Stimulated activated CD4-positive, alpha-beta T cell treated with anti-CD3 and anti-CD28 coated beads, Interleukin-12 subunit alpha, Interleukin-12 subunit beta, amount 100 ng/mL, for 48 hours (primary cell): ENCODE results near the gene SLC15A3.

Experiments
- DNase-seq, 3 donors: peaks; one replicate each; pipeline ENCODE4 v3.0.0-alpha.2; 2020; ENCODE audit warnings: low read depth in 2 of 3, low spot score in 1 of 3

SLC15A3 gene

DNA sequence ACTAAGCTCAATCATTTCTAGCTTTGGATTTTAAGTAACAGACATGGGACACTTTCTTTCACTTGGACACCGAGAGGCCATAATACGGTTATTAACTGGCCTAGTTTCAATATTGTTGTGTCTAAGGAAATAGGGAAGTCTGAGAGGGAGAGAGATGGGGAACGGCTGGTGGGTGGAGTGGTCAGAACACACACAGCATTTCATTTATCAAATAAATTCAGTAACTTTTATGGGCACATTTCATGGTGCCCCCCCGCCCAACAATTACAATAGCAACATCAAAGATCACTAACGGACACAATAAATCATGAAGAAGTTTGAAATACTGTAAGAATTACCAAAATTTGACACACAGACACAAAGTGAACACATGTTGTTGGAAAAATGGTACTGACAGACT, 56.3 kb downstream of the SLC15A3 start:
- DNase-seq: no peak

DNA sequence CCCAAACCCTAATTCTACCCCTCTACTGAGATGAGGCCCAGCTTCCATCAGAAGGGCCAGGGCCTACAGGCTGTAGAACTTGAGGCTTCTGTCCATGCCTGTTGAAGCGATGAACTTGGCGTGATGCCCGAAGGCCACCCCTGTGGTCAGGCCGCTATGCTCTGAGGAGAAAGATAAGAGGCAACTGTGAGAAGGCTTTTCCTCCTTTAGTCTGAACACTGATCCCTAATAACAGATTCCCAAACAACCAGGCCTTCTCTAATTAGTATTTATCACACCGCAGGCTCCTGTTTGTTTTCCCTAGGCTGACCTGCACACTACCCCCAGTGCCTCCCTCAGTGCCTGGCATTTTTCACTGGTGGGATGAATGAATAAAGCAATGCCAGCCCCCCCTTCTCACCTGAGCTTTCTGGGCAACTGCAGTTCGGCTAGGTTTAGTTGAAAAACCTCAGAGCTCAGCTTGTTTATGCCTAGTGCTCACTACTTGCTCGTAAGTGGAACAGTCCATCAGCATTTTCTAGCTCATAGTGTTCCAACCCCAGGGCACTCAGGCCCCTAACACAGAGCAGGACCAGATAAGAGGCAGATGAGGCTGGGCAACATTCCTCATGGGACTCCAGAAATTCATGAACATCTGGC, 60.8 kb downstream of the SLC15A3 start:
- DNase-seq: no peak

- DNase-seq: no peak
Observed at GRCh38 chr11:60890696-60891095, 61.3 kb downstream of the SLC15A3 start.

DNA sequence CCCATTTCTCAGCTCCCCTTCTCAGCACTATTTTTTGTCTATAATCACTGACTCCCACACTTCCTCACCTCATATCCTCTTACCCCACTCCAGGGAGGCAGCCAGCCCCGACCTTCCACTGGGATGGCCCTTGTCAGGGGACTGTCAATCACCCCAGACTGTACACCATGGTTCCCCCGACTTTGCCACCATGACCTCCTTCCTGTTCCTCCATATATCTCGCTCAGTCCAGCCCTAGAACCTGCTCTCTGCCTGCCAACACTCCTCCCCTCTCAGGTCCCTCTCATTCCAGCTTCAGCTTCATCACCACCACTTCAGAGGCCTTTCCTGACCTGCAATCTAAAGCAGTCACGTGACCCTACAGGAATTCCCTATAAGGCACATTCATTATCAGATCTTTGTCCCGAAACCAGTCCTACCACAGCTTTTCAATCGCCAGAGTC, 62.1 kb downstream of the SLC15A3 start:
- DNase-seq: no peak

DNA sequence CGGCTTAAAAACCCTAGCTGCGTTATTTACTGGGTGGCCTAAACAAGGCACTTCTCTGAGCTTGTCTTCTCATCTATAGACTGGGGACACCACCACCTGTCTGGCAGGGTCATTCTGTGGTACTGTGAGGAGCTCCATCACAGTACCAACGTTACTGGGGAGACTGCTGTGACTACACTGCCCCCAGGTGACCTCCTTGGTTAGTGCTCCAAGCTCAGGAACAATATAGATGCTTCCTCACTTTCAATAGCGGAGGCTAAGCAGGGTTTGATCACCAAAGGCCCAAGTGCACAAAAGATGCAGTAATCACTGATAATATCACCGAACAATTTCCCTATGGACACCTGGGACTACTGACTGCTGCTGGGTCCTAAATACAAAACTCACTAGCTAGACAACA, 64.4 kb downstream of the SLC15A3 start:
- no peak for DNase-seq
